Cardiac muscle cell (in vitro differentiated cells and primary cell): ENCODE results near the gene COL19A1. TPM values are rescaled to one million over a fixed set of nuclear protein-coding genes. Genes with fewer than 3 reads are reported as not detected.

Experiments
- DNase-seq, 2 donors: peaks; one replicate each; pipeline versions ENCODE4 v3.0.0 to v3.0.0-alpha.2; 2010 to 2017; ENCODE audit warnings: low read depth in 1 of 2, low spot score in 1 of 2
- H3K27ac ChIP-seq: fragments of 200-600 bp; sonication (generic); 2 replicates; pipeline ENCODE4 v1.5.1; 2016
- H3K27me3 ChIP-seq: fragments of 200-600 bp; sonication (generic); 2 replicates; pipeline ENCODE4 v1.6.0; 2016; ENCODE audit warnings: control low read depth
- H3K36me3 ChIP-seq: fragments of 200-600 bp; sonication (generic); 2 replicates; pipeline ENCODE4 v1.5.1; 2016; ENCODE audit warnings: control low read depth
- H3K4me1 ChIP-seq: fragments of 200-600 bp; sonication (generic); 2 replicates; pipeline ENCODE4 v1.8.1; 2017; ENCODE audit warnings: low read depth, mild to moderate bottlenecking, mixed run types
- H3K4me3 ChIP-seq: fragments of 200-600 bp; sonication (generic); 2 replicates; pipeline ENCODE4 v1.5.1; 2016; ENCODE audit warnings: mild to moderate bottlenecking
- H3K9me3 ChIP-seq: fragments of 200-600 bp; sonication (generic); 2 replicates; pipeline ENCODE4 v1.5.1; 2017; ENCODE audit warnings: low read depth, mild to moderate bottlenecking, control low read depth
- polyA plus RNA-seq: library from polyadenylated mRNA; unstranded; fragments of >200 nt; fragmentation: Nextera tagmentation; extraction: Ambion mirVana; gene quantifications from 2 replicates; pipeline ENCODE4 v1.2.1, GENCODE V29; 2016
- total RNA-seq: library from RNA; depleted of rRNA; stranded (reverse); fragments of >200 nt; gene quantifications from 2 replicates; pipeline ENCODE4 v1.2.3, GENCODE V29; 2016
- TF ChIP-seq, protein P1 (sequence below): IDR thresholded peaks from 2 replicates; pipeline ENCODE4 v1.5.1; 2012; ENCODE audit warnings: low read depth, mild to moderate bottlenecking, low read length

The COL19A1 gene
- total and polyA plus RNA-seq, 2 experiments from 2014 or later: 0.10 to 0.27 TPM

DNA sequence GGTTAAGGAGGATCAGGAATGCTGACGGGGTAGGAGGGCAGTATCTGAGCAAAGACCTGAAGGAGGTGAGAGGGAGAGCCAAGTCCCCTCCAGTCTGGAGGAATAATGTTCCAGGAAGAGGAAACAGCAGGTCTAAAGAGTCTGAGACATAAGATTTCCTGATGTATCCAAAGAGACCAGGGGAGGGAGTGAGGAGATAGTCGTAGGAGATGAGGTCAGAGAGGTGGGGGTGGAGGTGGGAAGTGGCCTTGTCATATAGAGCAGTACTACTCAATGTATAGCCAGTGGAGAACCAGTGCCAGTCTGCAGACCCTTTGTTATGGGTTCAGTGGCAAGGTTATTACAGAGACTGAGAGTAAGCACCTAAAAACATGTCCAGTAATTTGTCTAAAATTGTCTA, 305.9 kb downstream of the COL19A1 start:
- Histone ChIP-seq H3K4me3 (no peak overlapping the region), H3K27ac (no peak overlapping the region), H3K9me3 (no peaks in the 10 kb centered on the region), H3K36me3 (no peaks in the 10 kb centered on the region), H3K27me3 (no peaks in the 10 kb centered on the region), H3K4me1 (no peaks in the 10 kb centered on the region)
- no peak for DNase-seq
- TF ChIP-seq, protein P1, sequence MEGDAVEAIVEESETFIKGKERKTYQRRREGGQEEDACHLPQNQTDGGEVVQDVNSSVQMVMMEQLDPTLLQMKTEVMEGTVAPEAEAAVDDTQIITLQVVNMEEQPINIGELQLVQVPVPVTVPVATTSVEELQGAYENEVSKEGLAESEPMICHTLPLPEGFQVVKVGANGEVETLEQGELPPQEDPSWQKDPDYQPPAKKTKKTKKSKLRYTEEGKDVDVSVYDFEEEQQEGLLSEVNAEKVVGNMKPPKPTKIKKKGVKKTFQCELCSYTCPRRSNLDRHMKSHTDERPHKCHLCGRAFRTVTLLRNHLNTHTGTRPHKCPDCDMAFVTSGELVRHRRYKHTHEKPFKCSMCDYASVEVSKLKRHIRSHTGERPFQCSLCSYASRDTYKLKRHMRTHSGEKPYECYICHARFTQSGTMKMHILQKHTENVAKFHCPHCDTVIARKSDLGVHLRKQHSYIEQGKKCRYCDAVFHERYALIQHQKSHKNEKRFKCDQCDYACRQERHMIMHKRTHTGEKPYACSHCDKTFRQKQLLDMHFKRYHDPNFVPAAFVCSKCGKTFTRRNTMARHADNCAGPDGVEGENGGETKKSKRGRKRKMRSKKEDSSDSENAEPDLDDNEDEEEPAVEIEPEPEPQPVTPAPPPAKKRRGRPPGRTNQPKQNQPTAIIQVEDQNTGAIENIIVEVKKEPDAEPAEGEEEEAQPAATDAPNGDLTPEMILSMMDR: no peak

GRCh38 chr6:70175770-70176169, 309.4 kb downstream of the COL19A1 start:
- H3K4me1 ChIP-seq: no peaks in the 10 kb centered on the region
- H3K27me3 ChIP-seq: no peaks in the 10 kb centered on the region
- no peak overlapping the region for H3K27ac ChIP-seq
- H3K4me3 ChIP-seq: no peak overlapping the region
- H3K36me3 ChIP-seq: no peaks in the 10 kb centered on the region
- TF ChIP-seq, protein P1: no peak
- DNase-seq: no peak
- no peaks in the 10 kb centered on the region for H3K9me3 ChIP-seq

- DNase-seq: no peak
- TF ChIP-seq, protein P1: no peak
- H3K4me1 ChIP-seq: no peaks in the 10 kb centered on the region
- no peak overlapping the region for H3K27ac ChIP-seq
- H3K9me3 ChIP-seq: no peaks in the 10 kb centered on the region
- no peaks in the 10 kb centered on the region for H3K27me3 ChIP-seq
- no peak overlapping the region for H3K4me3 ChIP-seq
- no peaks in the 10 kb centered on the region for H3K36me3 ChIP-seq
Observed at GRCh38 chr6:70176842-70177550, 310.6 kb downstream of the COL19A1 start.

DNA sequence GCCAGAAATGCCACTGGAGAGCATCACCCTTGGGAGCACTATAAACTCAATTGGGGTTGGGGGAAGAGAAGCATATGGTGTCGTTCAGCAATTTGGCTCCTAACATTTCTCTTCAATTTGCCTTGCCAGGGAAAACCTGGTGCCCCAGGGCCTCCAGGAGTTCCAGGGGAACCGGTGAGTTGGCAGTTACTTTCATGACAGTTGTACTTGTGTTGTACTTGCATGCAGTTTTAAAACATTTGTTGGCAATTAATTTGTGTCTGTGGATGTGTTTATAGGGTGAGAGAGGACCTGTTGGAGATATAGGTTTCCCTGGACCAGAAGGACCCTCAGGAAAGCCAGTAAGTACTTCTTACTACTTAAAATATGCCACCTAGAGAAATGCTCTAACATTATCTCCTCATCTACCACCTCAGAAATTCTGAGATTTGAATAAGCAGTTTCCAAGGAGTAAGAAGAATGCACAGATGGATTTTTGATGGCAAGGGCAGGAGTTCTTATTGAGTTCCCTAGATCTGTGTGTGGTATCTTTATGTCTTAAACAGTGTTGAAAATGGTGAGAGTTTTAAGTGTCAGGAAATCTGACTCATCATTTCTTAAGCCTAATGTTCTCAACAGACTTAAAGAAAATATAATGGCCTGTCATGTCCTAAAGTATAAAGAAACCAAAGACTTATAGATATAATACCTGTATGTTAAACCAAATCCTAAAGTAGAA, 314.0 kb downstream of the COL19A1 start:
- Histone ChIP-seq H3K27ac (no peak overlapping the region), H3K4me3 (no peak overlapping the region), H3K36me3 (no peaks in the 10 kb centered on the region), H3K27me3 (no peaks in the 10 kb centered on the region), H3K4me1 (no peaks in the 10 kb centered on the region), H3K9me3 (no peaks in the 10 kb centered on the region)
- TF ChIP-seq, protein P1: no peak
- no peak for DNase-seq

- no peak overlapping the region for H3K4me3 ChIP-seq
- H3K9me3 ChIP-seq: no peaks in the 10 kb centered on the region
- H3K36me3 ChIP-seq: no peaks in the 10 kb centered on the region
- DNase-seq: no peak
- H3K27me3 ChIP-seq: no peaks in the 10 kb centered on the region
- TF ChIP-seq, protein P1: no peak
- H3K4me1 ChIP-seq: no peaks in the 10 kb centered on the region
- H3K27ac ChIP-seq: no peak overlapping the region
Observed at GRCh38 chr6:70180901-70181599, 314.7 kb downstream of the COL19A1 start.
